ENCODE measurements around the gene UBE2O.

The UBE2O gene

DNA sequence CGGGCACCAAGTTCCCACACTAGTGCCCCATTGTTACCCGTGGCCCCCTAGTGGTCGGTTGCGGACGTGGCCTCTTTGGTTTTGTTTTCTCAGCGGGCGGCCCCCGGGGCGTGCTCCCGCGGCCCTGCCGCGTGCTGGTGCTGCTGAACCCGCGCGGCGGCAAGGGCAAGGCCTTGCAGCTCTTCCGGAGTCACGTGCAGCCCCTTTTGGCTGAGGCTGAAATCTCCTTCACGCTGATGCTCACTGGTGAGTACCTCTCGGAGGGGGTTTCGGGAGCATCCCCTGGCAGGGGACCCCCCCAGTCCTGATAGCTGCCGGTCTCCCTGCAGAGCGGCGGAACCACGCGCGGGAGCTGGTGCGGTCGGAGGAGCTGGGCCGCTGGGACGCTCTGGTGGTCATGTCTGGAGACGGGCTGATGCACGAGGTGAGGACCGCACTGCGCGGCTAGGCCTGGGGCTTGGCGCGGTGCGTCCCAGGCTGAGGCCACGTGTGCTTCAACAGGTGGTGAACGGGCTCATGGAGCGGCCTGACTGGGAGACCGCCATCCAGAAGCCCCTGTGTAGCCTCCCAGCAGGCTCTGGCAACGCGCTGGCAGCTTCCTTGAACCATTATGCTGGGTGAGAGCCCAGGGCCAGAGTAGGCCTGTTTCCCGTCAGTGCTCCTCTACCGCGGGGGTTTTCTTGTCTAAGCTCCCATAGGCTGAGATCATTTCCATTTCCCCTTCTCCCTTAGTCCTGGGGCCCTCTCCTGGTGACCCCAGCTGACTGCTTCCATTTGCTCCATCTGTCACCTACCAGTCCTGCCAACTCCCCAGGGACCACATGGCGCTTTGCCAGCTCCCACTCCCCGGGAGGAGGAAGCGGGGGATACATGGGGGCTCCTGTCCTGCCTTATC is 66.8 kb downstream of the UBE2O start:
- peak; percentile 59 for DNase-seq

DNA sequence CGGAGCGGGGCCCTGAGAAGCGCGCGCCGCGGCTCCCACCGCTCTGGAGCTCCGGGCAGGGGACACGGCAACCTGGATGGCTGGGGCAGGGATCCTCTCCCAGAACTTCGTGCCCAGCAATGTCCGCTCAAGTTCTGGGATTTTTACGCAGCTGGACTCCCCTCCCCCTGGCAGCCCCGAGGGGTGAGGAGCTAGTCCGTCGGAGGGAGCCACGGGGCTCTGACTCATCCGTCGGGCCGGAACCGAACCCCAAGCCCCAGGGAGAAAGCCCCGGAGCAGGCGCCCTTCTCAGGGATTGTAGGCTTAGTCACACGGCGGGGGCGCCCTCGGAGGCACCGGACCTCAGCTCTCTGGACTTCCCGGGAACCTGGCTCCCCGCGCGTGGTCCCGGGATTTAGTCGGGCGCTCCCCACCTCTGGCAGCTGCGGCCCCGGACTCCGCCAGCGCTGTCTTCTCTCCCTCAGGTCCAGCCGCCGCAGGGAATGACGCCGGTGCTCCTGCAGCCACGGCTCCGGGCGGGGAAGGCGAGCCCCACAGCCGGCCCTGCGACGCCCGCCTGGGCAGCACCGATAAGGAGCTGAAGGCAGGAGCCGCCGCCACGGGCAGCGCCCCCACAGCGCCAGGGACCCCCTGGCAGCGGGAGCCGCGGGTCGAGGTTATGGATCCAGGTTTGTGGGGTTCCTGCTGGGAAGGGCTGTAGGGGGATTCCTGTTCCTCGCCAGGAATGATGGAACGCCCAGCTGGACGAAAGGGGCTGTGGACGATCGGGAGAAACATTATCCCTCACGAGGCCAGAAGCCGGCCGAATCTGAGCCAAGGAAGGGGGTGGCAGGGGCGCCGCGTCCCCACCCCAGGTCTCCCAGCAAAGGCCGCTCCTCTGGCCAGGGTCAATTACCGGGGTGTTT is 67.7 kb downstream of the UBE2O start:
- no peak for DNase-seq

DNA sequence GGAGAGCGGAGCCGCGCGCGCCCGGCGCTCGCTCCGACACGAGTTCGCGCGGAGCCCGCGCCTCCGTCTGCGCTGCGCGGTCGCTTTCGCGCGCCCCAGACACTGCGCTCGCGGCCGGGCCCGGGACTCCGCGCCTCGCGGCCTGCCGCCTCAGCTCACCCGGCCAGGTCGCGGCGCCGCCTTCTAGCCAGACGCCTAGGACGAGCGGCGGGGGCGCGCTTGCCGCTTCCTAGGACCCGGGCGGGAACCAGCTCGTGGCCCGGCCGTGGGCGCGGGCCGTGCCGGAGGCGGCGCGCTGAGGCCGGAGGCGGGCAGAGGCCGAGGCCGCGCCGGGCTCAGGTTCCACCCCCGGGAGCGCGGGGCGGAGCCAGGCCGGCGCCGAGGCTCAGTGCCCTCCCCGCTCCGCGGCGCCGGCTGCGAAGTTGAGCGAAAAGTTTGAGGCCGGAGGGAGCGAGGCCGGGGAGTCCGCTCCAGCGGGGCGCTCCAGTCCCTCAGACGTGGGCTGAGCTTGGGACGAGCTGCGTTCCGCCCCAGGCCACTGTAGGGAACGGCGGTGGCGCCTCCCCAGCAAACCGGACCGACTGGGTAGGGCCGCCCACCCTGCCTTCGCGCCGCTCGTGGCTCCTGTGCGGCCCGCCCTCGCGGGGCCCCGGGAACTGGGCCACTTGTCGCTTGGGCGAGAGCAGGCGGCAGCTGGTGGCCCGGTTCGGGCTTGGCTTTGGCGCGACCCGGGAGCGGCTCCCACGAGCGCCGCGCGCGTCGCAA is 68.5 kb downstream of the UBE2O start, which contains the start of gene SPHK1:
Gene SPHK1 (plus strand): TSS at position 388 of the 765 bp plus-strand sequence. CDS start 1,036 bp downstream, outside the sequence.
- no peak for DNase-seq

DNA sequence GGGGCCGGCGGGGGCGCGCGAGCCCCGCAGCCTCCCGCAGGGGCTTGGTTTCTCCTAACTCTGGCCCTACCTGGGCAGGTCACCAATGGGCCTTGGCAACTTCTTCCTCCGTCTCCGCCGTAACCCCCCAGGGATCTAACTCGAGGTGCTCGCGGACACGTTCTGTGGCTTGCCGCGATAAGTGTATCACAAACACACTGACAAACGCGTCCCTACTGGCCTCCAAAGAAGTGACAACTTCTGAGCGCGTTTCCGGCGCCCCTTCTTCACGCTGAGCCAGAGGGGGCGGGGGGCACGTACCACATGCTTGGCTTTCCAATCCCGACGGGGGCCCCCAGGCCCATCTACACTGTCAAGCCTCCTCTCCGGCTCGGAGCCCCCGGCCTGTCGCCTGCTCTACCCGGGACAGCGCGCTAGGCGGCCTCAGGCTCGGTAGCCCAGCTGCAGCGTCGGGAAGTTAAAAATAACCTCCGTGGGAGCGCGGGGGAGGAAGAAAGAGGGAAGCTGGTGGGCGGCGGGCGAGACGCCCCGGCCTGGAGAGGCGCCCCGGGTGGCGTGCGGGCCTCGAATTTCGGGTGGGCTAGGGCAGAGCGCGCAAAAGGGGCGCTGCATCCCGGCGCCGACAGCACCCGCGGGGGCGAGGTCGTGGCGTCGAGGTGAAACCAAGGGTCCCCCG is 69.3 kb downstream of the UBE2O start:
- peak; percentile 31 for DNase-seq

DNA sequence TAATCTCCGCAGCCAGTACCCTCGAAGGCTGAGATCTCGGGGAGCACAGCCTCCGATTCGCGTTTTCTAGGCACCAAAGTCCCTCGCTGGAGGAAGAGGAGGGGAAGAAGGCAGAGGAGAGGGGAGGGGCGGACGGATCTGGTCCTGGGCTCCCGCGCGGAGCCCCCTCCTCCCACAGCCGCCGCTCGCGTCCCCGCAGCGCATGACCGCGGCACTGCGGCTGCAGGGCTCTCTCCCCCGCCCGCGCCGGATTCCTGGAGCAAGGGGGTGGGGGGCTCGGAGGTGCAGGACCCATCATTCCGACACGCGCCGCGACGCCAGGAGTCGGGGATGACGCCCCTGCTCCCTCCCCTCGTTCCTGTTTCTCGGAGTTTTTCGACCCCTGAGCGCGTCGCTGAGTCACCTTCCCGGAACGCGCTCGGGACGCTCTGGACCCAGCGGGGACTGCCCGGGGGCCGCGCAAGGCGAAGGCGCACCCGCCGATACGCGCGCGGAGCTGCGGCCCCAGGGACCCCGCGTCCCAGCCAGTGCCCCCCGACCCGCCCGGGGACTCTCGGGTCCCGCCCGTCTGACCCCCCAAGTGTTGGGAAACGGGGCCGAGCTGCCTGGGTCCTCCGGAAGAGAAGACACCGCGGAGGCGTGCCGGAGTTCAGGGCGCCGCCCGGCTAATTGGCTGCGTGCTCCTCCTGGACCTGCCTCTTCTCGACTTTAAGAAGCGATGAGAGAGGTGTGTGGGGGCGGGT is 70.0 kb downstream of the UBE2O start:
- DNase-seq: no peak

DNA sequence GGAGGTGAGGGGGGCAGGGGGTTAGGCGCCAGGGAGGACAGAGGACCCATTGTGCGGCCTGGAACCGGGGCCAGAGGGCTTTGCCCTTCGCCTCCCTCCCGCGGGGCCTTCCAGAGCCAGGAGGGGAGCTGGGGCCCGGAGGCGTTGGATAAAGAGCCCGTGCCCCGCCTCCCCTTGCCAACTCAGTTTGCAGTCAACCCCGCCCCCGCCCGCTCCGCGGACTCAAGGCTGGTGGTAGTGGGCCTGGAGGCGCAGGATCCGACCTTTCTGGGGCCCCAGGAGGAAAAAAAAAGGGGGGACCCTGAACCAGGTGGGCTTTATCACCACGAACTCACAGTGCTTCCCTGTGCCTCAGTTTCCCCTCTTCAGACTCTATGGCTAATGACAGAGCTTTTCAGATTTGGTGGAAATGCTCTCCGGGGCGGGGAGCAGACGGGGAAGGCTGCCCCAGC is 70.6 kb downstream of the UBE2O start:
- DNase-seq: no peak

DNA sequence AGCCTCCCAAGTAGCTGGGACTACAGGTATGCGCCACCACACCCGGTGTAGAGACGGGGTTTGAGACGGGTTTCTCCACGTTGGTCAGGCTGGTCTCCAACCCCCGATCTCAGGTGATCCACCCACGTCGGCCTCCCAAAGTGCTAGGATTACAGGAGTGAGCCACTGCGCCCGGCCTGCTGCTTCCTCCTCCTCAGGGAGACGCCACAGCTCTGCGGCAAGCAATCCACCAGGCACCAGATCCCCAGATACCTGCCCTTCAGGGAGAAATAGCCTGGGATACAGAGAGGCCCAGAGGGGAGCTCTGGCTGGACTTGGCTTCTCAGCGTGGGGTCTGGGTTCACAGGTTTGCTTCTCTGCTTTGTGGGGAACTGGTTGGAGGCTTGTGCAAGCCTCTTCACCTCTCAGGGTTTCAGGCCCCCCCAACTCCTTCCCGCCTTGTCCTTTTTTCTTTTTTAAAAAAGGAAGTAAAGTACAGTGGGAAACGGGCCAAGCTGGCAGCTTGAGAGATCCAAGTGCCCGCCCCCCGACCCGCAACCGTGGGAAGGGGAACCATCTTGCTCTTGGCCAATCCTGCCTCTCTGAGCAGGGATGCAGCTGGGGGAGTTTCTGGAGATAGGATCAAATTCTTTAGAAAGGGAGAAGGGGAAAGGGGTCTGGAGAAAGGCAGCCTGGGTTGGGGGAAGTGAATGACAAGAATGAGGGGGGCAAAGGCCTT is 71.2 kb downstream of the UBE2O start:
- DNase-seq: no peak

DNA sequence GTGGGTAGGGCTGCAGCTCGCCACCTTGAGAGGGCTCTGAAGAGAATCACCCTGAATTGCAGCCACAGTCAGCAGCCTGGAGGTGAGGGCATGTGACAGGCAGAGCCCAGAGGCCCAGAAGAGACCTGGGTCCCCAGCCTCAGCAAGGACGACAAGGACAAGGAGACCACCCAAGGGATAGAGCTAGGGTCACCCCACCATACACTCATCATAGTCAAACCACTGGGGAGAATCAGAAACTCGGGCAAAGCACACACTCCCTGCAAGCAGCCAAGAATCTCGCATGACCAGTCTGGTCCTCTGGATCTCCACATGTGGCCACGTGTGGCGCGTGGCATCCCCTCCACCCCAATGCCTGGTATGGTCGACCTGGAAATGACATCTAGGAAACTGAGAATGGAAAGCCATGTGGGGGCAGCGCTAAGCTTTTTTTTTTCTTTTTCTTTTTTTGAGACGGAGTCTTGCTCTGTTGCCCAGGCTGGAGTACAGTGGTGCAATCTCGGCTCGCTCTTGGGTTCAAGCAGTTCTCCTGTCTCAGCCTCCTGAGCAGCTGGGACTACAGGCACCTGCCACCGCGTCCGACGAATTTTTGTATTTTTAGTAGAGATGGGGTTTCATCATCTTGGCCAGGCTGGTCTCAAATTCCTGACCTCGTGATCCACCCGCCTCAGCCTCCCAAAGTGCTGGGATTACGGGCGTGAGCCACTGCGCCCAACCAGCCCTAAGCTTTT is 73.1 kb downstream of the UBE2O start:
- no peak for DNase-seq

DNA sequence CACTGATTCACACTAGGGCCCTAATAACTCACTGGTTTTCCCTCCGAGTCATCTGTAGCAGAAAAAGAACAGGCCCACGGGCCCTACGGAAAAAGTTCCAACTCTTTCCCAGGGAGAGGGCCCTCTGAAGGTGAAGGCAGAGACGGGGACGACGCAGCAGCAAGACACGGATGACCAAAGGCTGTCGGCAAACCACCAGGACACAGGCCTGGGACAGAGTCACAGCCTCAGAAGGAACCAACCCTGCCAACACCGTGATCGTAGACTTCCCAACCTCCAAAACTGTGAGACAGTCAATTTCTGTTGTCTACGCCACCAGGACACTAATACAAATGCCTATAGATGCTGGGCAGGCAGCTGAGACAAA is 73.7 kb downstream of the UBE2O start:
- no peak for DNase-seq

DNA sequence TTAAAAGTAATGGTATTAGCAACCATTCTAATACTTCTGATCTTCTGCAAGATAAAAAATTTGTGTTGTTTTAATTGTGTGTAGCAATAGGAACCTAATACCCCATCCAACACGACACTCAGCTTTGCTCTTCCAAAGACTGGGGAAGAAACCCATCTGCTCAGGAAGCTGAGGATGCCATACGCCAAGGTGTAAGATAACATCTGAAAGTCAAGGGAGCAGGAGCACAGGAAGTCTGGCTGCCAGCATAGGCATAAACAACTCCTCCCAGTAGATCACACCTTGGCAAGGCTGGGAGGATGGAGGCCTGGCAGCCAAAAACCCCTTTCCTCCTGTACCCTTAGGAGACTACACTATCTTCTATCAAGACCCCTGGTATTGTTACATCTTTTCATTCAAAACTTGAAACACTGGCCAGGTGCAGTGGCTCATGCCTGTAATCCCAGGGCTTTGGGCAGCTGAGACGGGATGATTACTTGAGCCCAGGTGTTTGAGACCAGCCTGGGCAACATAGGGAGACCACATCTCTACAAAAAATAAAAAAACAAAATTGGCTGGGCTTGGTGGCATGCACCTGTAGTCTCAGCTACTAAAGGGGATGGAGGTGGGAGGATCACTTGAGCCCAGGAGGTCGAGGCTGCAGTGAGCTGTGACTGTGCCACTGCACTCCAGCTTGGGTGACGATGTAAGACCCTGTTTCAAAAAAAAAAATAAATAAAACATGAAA is 74.2 kb downstream of the UBE2O start:
- DNase-seq: peak; percentile 84

DNA sequence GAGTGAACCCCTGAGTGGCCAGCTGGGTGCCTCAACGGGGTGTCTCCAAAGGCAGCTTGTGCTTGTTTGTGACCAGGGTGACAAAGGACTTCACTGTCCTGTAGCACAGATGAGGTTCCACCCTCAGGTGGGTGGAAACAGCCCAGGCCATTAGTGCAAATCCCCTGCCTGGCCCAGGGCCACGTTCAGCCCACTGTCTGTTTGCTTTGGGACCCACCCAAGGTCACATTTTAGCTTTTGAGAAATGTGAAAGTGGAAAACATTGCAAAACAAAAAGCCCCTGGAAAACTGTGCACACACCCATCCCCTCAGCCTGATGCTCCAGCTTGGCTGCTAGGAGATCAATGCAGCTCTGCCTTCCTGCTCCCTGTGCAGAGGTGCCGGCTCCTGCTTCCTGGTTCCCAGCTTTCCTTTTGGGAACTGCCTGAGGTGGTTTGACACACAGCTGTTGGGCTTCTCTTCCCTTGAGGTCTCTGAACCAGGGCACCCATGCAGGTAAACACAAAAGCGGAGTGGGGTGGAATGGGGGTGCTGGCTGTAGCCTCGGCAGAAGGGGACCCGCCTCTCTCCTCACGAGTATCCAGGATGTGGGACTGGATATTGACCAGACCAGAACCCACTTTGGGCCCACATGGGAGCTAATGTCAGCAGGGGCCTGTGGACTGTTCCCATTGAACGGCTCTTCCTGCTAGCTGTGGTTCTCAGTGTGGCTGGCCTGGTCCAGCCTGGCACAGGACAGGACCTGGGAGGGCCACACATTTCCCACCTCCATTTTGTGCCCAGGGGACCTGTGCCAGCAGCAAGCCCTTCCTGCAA is 76.4 kb downstream of the UBE2O start:
- no peak for DNase-seq

DNA sequence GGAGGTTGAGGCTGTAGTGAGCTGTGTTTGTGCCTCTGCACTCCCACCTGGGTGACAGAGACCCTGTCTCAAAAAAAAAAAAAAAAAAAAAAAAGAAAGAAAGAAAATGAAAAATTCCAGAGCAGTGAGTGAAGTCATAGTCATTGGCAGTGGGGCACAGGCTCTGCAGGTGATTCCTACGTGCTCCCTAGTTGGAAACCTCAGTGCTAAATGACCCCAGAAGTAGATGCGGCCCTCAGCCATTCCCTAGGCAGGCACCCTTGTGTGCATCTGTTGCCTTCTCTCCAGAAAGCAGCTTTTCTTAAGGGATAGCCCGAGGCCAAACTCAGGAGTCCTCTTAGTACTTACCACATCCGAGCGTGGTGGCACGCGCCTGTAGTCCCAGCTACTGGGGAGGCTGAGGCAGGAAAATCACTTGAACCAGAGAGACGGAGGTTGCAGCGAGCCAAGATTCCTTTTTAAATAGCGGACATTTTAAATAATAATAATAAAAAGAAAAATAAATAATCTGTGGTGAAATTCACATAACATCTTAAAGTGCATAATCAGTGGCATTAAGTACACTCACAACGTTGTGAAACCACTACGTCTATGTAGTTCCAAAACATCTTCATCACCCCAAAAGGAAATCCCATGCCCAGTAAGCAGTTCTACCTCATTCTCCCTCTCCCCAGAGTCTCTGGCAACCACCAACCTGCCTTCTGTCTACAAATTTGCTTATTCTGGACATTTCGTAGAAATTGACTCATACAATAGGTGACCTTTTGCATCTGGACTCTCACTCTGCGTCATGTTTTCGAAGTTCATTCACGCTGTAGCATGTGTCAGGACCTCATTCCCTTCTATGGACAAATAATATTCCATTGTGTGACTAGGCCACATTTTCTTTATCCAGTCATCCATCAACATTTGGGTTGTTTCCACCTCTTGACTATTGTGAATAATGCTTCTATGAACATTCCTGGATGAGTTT is 81.0 kb downstream of the UBE2O start:
- DNase-seq: no peak

DNA sequence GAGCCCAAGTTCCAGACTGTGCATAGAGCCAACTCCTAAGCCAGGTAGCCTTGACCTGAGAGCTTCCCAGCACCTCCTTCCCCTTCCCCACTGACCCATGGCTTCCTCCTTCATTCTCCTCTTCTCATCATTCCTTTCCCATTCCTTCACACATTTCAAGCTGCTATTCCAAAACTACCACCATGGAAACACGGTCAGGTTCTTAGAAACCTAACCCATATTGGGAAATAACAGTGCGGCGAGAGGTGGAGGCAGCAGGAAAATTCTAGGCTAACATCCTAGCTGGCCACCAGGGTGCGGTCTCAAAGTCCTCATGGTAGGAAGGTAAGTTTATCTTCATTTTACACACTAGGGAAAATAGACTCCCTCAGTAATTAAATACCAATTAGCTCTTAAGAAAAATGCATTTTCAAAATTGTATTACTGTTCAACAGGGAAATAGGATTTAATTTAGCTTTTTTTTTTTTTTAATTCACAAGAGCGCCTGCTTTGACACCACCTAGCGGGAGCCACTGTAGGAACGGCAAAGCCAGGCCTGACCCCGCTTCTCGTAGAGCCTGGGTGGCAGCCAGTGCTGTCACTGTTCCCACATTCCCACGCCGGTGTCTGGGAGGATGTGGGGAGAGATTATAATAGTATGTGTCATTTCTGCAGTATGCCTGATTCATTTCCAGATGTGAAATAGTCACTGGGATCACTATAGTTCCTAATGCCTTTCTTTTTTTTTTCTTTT is 82.5 kb downstream of the UBE2O start:
- DNase-seq: no peak

DNA sequence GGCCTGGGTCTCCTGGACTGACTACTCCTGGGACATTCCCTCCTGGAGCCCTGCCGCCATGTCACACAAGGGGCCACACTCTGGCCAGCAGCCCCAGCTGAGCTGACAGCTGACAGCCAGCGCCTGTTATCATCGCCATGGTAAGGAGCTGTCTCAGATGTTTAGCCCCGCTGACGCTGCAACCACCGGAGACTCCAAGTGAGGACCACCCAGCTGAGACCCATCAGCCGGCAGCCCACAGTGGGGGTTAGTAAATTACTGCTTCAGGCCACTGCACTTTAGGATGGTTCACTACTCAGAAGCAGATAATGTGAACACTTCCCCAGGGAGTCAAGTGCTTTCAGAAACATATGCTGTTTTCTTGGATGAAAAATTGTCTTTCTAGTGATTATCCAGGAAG is 83.1 kb downstream of the UBE2O start:
- no peak for DNase-seq

DNA sequence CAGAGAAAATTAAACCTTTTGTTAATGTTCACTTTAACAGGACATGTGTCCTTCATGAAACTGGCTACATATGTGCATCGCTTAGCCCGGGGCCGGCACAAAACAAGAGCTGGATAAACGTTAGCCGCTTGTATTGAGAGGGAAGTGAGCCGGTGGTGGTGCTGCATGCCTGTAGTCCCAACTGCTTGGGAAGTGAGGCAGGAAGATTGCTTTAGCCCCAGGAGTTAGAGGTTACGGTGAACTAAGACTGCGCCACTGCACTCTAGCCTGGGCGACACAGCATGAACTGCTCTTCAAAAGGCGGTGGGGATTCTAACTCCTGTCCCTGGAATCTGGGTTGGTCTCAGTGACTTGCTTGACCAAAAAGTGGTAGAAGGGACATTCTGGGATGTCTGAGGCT is 83.6 kb downstream of the UBE2O start:
- no peak for DNase-seq

DNA sequence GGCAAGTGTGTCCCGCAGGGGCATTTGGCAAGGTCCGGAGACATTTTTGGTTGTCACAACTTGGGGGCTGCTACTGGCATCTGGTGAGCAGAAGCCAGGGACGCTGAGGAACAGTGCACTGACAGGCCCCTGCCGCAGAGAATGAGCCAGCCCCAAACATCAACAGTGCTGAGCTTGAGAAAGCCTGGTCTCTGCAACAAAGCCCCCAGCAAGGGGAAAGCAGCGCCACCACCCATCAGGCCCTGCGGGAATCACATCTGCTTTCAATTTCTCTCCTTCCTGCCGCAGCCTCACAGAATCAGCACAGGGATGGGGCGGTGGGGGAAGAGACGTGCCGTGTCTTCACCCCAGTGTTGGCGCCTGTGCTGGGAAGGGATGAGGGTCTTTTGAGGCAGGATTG is 84.4 kb downstream of the UBE2O start:
- DNase-seq: no peak

DNA sequence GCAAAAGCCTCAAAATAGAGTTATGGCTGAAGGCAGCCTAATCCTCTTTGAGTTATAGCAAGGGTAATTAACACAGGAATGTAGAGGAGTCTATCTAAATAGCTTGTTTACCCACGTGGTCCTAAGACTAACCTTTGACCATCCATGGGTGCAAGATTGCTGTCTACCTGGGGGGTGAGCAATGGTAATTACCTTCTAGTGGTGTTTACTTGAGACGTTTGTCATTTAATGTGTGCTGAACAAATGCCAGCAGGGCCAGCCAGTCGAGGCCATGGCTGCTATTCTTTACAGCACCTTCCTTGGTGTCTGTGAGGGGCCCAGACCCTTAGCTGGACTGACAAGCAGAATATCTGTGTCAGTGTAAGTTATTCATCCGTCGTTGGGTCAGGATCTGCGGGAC is 85.3 kb downstream of the UBE2O start:
- DNase-seq: no peak

Measured in DMS 273 treated with DMSO at 0.1 percent for 48 hours (cell line).